Cardiac ventricle fibroblast (primary cell): ENCODE data around the gene CKS1B. TPM values are rescaled to one million over a fixed set of nuclear protein-coding genes. Genes with fewer than 3 reads are reported as not detected.

ENCODE experiments used
- total RNA-seq: library from RNA; depleted of rRNA; stranded (reverse); fragments of >200 nt; gene quantifications from 2 replicates; pipeline ENCODE4 v1.2.3, GENCODE V29; 2015

CKS1B gene
- total RNA-seq, result 24.4 and 27.5 TPM in 2 replicates

DNA sequence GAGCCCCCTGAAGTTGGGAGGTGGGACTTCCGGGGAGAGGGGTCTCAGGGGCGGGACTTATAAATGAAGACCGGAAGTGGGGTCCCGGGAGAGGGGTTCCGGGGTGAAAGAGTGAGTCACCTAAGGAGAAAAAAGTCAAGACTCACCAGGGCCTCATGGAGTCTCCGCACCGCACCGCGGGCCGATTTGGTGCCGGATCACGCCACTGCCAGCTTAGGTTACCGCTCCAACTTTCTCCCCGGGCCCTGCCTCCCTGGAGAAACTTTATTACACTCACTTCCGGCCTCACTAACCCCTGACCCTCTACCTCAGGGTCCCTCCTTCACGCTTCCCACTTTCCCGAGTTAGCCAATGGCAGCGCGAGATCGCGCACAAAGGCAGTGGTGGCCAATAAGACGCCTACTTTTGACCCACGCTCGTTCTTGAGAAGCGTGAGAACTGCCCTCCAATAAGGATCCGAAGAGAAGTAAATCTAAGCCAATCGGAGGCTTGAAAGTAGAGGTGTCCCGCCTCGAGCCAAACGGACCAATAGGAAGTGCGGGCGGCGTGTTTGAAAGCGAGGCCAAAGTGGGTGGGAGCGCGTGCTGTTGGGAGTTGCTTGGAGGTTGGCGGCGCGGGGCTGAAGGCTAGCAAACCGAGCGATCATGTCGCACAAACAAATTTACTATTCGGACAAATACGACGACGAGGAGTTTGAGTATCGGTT is at the start of gene CKS1B:
TSS of gene CKS1B (plus strand) at position 580 of the 706 bp plus-strand sequence. CDS start at position 645, 65 bp downstream.

DNA sequence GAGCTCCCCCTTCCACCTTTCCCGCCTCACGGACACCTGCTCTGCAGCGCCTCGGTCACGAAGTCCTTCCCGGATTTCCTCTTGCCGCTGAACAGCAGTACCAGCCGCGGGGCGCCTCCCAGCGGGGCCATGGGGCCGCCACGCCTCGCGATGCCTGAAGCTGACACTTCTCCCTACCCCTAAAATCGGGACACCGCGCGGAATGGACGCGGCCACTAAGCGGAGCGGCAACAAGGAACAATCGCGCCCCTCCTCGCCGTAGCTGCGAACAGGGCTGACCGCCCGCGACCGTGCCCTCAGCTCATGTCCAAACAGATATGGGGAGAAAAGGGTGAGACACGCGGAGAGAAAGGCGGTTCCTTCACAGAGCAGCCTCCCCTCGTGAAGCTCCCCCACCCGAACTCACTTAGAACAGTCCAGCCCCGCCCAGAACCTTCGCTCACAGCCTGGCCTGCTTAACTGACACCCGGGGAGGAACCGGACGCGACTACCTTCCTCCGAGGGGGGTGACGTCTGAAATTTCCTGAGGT is 37.9 kb upstream of the CKS1B start, which contains the start of gene PMVK:
TSS of gene PMVK (minus strand) at position 165 of the 530 bp plus-strand sequence. CDS start at position 131, 34 bp downstream.

DNA sequence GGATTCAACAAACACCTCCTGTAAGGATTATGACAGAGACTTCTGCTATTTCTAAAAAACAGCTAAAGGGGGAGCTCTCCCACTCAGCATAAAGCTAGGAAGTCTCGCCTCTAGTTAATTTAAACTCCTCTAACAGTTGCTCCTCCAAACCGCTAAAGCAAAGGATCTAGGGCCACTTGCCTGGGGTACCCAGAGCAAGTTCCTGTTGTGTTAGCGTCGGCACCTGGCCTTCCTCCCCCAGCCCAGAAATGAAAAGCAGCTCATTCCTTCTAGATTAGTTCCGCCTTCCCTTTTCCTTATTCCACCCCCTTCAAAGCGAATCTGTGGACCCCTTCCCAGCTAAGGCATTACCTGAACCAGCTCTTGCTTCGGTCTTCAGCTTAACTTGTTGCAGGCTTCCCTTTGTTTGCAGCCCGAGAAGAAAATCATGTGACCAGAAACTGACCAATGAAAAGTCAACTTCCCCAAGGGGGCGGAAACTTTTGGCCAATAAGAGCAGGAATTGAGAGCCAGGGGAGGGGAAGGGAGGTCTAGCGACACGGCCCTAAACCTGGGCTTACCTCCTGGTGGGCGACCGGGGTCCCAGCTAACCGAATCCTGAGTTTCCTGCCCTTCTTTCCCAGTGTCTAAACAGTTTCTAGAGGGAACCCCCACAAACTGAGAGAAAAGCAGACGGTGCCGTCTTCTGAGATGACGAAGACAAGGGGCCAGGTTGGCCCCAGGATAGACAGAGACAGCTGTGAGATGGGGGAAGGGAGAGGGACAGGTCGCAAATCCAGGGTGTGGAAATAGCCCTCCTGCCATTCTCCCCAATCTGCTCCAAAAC is 18.6 kb upstream of the CKS1B start, which contains the start of gene PBXIP1:
TSS of gene PBXIP1 (minus strand) at position 382 of the 826 bp plus-strand sequence. CDS start 2,378 bp downstream, outside the sequence.

DNA sequence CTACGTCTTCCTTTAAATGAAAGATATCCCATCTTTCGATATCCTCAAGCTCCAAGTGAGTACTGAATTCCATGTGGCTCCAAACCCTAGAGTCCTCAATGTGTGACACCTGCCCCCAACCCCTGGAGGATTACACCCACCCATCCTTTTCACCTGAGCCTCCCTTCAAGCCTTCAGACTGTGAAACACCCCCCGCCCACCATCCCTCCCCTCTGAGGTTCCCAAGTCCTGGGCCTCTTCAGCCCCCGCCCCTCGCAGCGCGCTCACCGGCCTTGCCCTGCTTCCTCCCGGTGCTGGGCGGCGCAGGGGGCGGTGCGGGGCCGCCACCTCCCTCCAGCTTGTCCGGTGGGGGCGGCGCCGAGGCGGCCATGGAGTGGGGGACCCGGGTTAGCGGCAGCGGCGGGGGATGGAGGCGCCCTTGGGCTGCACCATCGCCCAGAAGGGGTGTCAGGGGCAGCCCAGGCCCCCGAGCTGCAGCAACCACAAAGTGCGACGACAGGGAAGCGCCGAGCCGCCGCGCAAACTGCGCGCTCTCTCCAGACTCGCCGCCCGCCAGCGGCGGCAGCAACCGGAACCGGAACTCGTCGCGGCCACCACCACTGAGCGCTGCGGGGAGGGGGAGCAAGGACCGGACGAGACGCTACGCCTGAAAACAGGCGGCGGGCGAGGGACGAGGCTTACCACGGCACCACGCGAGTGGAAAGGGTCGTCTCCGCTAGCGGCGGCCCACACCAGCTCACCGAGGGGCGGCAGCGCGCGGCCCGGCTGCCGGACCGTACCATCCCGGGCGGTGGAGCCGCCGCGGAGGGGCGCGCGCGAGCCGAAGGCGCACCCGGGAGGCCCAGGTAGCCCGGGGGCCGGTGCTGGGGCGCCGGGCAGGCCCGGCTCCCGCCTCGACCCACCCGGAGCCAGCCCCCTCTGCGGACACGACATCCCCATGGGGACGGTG is 13.0 kb upstream of the CKS1B start, which contains the start of gene PYGO2:
TSS of gene PYGO2 (minus strand) at position 576 of the 949 bp plus-strand sequence. CDS start at position 370, 206 bp downstream.

DNA sequence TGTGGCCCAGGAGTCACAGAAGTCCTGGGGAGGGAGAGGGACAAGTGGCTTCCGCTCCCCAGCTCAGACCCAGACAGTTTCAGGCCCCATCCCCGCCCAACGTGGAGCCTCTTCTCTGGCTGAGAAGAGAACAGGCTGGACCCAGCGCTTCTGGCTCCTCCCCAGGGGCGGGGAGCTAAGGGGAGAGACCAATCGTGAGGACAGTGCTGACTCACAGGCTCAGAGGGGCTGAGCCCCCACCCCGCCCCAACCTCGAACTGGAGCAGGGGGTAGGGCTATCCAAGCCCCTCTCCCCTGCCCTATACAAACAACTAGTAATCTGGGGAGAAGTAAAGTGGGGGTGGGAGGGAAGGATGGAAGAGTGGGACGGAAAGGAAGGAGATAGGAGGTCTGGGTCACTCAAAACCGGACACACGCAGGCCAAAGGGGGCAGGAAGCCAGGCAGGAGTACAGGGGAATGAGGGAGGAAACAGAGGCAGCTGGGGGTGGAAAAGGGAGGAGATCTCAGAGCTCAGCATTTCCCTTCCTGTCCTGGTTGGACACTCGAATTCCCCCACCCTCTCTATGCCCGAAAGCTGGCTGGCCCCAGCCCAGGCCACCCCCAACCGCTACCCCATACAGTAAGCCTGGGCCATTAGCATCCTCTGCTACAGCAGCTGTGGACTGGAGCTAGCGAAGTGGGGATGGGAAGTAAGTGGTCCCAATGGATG is 3.7 kb upstream of the CKS1B start, which contains the start of gene SHC1:
TSS of gene SHC1 (minus strand) at position 117 of the 710 bp plus-strand sequence. CDS start 221 bp downstream, outside the sequence.

DNA sequence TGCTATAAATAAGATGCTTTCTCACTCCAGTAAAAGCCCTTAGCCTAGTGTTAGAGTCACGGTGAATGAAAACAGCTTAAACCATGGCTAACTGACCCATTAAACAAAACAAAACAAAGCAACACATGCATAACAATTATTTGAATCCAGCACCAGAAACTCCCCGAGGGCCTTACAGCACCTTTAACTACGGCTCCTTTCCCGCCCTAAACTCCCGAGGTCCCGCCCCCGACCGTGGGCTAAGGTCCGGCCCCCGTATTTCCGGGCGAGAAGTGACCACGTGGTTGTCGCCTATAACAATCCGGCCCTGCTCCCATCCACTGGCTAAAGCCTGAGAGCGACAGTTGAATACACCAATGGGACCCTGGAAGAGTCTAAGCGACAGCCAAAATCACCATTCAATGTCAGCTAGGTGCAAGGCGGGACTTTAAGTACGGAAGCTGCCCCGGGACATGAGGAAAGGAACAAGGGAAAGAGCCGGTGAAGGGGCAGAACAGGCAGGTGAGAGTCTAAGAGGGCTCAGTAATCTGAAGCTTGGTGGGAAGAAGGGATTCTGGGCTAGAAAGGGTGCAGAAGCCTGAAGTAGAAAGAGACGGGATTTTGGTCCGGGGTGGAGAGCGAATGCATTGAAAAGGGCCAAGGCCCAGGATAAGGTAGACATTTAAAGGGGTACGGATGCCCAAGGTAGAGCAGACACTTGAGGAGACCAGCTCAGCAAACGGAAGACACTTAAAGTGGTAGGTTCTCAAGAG is 8.6 kb downstream of the CKS1B start, which contains the start of gene FLAD1:
TSS of gene FLAD1 (plus strand) at position 448 of the 752 bp plus-strand sequence. CDS start 351 bp downstream, outside the sequence.

DNA sequence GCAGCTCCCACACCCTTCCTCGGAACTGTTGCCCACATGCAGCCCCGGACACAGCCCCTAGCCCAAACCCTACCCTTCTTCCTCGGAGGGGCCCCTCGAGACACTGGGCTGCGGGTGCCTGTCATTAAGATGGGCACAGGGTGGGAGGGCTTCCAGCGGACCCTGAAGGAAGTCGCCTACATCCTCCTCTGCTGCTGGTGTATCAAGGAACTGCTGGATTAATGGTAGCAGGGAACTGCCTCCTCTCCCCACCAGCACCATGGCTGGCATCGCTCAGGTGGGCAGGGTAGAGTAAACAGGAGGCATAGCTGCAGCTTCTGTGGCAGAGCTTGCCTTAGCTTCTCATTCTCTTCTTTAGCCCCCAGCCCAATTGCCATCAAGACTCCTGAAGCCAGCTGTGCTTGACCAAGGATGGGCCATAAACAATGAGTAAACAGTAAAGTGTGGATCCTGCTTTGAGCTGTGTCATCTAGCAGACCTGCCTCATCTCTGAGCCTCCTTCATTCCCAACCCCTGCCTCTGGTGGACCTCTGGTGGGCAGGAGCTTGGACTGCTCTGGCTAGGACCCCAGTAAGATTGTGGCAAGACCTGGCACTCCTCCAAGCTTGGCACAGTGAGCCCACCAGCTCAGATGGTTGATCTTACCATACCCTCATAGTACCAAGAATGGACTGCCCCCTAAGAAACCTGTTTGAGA is 19.2 kb downstream of the CKS1B start, which contains the start of gene LENEP:
TSS of gene LENEP (plus strand) at position 15 of the 697 bp plus-strand sequence. CDS start at position 37, 22 bp downstream.

DNA sequence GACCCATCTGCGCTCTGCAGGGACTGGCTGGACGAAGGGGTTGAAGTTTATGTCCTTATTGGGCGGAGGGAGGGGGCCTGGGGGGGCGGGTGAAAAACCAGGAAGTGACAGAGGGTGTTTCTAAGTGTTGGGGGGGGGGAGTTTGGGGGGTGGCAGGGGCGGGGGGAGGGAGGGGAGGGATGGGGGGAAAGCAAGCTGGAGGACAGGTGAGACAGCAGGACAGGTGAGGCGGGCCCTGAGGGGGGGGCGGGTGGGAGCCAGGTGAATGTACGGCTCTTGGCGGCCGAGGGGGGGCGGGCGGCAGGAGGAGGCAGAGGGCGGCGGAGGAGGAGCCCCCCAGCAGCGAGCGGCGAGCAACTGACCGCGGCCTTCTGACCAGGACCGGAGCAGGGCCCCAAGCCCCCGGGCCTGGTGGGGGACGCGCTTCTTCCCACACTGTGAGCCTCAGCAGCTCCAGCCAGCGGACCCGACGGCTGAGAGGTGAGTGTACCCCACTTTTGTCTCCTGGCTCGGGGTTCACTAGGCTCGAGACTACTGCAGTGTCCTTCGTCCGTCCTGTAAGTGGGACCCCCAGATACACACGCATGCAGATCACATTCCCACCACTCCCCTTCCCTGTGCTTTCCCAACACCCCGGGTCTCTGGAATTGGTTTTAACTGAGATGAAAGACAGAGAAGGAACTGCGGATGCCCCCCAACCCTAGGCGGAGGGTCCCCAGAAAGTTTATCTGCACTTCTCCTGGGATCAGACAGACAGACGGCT is 28.2 kb downstream of the CKS1B start, which contains the start of gene ZBTB7B:
TSS of gene ZBTB7B (plus strand) at position 339 of the 763 bp plus-strand sequence. CDS start 11,859 bp downstream, outside the sequence.

Other genes starting within 250 kb of the CKS1B start
- gene KCNN3, start 104.4 kb upstream of the CKS1B start, total RNA-seq, result 0.10 and 0.19 TPM in 2 replicates
- 12.0 and 12.4 TPM in 2 replicates for gene PMVK, start 38.0 kb upstream of the CKS1B start, total RNA-seq
- gene PBXIP1, start 18.6 kb upstream of the CKS1B start, total RNA-seq, result 65.3 and 66.9 TPM in 2 replicates
- 13.1 and 14.0 TPM in 2 replicates for gene PYGO2, start 12.9 kb upstream of the CKS1B start, total RNA-seq
- 255 and 277 TPM in 2 replicates for gene SHC1, start 3.9 kb upstream of the CKS1B start, total RNA-seq
- 10.0 and 13.7 TPM in 2 replicates for gene FLAD1, start 8.7 kb downstream of the CKS1B start, total RNA-seq
- not detected in 2 replicates for gene LENEP, start 18.9 kb downstream of the CKS1B start, total RNA-seq
- 16.1 and 19.1 TPM in 2 replicates for gene ZBTB7B, start 28.1 kb downstream of the CKS1B start, total RNA-seq
- 0.06 TPM in 1 of 2 replicates, not detected in the other for gene DCST2, start 59.1 kb downstream of the CKS1B start, total RNA-seq
- gene DCST1, start 59.1 kb downstream of the CKS1B start, total RNA-seq, result not detected in 2 replicates
- gene ADAM15, start 76.6 kb downstream of the CKS1B start, total RNA-seq, result 45.5 and 52.4 TPM in 2 replicates
- 9.6 and 9.8 TPM in 2 replicates for gene EFNA4, start 89.1 kb downstream of the CKS1B start, total RNA-seq
- gene EFNA3, start 104.2 kb downstream of the CKS1B start, total RNA-seq, result 1.2 and 1.8 TPM in 2 replicates
- 9.2 and 14.2 TPM in 2 replicates for gene EFNA1, start 153.2 kb downstream of the CKS1B start, total RNA-seq
- gene SLC50A1, start 161.2 kb downstream of the CKS1B start, total RNA-seq, result 21.6 and 28.6 TPM in 2 replicates
- 38.6 and 50.3 TPM in 2 replicates for gene DPM3, start 165.8 kb downstream of the CKS1B start, total RNA-seq
- gene KRTCAP2, start 198.6 kb downstream of the CKS1B start, total RNA-seq, result 130 and 151 TPM in 2 replicates
- 0.75 and 1.3 TPM in 2 replicates for gene TRIM46, start 199.2 kb downstream of the CKS1B start, total RNA-seq
- 10.3 and 16.4 TPM in 2 replicates for gene THBS3, start 233.2 kb downstream of the CKS1B start, total RNA-seq
- gene MTX1, start 234.0 kb downstream of the CKS1B start, total RNA-seq, result 30.4 and 47.7 TPM in 2 replicates